ENCODE measurements around the gene APOBEC3A.
A peak's percentile ranks its signal among the peaks of the same experiment; 100 is the strongest.
"Not testable (repeated sequence)": the region's sequence is repeated elsewhere in the genome, so short reads cannot be mapped to it uniquely, and the experiment has no call there.

The APOBEC3A gene

DNA sequence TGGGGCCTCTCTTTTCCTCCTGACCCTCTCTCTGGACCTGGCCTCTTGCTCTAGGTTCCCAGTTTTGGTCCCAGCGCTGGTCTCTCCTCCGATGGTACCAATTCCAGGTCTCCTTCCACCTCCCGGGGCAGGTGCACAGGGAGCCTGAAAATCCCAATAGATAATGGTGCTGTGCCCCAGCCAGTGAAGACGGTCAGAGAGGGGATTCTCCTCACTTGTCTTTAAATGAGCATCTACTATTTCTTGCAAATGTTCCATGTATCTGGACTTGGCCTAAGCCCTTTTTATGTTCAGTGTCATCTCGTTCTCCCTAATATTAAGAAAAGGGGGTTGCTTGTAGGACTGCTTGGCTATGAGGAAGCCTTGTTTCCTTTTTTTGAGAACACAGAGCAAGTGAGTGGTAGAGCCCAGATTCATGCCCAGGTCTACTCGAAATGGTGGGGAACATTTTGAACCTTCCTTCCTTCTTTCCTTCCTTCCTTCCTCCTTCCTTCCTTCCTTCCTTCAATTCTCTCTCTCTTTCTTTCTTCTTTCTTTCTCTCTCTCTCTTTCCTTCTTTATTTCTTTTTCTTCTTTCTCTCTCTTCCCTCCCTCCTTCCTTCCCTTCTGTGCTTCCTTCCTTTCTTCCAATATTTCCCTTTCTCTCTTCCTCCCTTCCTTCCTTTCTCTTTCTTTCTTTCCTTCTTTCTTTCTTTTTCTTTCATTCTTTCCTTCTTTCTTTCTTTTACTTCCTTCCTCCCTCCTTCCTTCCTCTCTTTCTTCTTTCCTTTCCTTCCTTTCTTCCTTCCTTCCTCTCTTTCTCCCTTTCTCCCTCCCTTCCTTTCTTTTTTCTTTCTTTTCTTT is 620 bp downstream of the APOBEC3A start:
- DNase-seq (ENCODE audit: low read depth in 1 of 2, low spot score in 1 of 2), result no peak

DNA sequence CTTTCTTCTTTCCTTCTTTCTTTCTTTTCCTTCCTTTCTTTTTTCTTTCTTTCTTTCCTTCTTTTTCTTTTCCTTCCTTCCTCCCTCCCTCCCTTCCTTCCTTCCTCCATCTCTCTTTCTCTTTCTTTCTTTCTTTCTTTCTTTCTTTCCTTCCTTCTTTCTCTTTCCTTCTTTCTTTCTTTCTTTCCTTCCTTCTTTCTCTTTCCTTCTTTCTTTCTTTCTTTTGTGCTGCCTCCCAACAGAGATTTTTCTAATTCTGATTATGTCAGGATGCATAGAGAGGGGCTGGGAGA is 1.2 kb downstream of the APOBEC3A start:
- not testable (repeated sequence) for DNase-seq (ENCODE audit: low read depth in 1 of 2, low spot score in 1 of 2)

DNA sequence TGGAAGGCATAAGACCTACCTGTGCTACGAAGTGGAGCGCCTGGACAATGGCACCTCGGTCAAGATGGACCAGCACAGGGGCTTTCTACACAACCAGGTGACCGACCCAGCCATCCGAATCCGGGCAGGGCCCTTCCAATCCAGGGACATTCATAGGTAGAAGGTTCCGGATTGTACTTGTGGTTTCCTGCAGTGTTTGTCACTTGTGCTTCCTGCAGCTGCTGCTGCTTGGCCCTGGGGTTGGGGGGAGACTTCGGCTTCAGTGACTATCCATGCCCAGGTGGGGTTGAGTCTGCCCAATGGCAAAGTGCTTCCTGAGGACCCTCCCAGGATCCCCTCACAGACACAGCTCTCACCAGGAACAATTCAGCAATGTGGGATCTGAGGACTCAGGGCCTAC is 2.2 kb downstream of the APOBEC3A start:
- no peak for DNase-seq (ENCODE audit: low read depth in 1 of 2, low spot score in 1 of 2)

DNA sequence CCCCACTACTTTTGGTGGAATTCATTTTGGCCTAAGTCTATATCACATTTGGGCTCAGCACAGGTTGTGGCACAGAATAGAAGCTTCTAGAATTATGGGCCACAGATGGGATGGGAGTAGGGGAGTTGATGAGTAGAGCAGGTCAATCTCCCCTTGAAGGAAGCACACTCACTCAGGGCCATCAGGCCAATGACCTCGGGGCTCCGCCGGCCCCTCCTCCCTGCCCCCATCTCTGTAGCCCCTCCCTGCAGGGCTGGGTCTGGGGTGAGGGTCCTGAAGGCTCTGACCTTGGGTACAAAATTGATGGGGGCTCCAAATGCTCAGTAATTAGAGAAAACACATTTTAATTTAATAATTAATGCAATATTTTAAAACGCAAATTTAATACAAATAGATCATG is 3.3 kb downstream of the APOBEC3A start:
- DNase-seq (ENCODE audit: low read depth in 1 of 2, low spot score in 1 of 2), result not testable (repeated sequence)

DNA sequence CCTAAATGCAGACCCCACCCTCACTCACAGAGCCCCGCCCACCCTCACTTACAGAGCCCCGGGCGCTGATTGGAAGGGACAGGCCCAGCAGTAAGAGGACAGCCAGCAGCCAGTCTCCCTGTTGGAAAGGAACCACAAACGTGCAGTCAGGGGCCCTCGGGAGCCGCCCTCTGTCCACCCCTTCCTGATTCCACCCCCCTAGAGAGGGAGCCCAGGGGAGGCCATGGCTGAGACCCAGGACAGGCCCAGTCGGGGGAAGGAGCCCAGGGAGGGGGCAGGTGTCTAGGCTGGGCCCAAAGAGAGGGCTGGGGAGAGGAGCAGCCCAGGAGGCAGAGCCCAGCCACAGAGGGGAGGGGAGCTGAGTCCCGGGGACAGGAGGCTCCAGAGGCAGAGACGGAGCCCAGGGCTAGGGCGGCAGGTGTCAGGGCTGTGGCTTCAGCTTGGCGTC is 5.9 kb downstream of the APOBEC3A start:
- DNase-seq (ENCODE audit: low read depth in 1 of 2, low spot score in 1 of 2), result not testable (repeated sequence)

DNA sequence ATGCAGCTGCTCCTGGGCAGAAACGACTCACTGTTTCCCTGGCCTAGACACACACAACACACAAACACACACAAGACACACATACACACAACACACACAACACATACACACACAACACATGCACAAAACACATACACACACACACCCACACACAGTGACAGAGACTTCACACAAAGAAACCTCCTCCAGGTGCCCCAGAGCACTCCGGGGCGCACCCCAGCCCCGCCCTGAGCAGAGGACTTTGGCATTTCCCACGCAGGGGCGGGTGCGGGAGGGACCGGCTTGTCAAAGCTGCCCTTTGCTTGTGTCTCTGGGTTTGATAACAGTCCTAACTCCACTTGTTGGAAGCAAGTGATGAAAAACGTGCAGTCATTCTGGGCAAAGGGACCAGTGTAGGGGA is 6.5 kb downstream of the APOBEC3A start:
- no peak for DNase-seq (ENCODE audit: low read depth in 1 of 2, low spot score in 1 of 2)

DNA sequence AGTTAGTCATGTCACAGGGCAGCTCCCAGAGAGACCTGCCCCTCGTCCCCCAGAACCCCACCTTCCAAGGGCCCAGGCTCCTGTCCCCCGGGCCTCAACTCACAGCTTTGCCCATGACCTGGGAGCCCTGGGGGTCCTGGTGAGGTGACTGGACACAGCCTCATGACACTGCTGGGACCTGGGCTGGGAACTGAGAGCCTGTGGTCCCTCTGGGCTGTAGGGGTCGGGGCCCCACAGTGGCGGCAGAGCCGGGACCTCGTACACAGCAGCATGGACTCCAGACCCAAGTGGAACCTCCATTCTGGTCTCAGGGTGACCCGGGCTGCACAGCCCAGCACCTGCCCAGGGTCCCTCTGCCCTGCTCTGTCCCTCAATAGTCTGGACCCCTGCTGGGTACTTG is 6.9 kb downstream of the APOBEC3A start:
- no peak for DNase-seq (ENCODE audit: low read depth in 1 of 2, low spot score in 1 of 2)

DNA sequence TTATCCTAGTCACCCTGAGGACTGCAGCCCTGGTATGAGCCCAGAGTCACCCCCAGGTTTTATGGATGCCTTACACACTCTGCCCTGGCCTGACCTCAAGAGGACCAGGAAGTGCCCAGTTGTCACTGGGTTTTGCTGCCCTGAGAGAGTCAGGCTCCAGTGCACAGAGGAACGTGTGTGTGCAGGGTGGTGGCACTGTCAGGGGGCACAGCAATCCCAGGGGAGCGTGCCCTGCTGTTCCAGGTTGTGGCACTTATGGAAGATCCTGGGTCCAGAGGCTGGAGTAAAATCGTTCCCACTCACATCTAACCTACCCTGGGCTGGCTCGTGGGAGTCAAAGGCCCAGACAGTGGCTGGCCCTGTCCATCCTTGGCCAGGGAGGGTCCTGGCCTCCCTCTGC is 7.6 kb downstream of the APOBEC3A start:
- DNase-seq (ENCODE audit: low read depth in 1 of 2, low spot score in 1 of 2), result no peak

DNA sequence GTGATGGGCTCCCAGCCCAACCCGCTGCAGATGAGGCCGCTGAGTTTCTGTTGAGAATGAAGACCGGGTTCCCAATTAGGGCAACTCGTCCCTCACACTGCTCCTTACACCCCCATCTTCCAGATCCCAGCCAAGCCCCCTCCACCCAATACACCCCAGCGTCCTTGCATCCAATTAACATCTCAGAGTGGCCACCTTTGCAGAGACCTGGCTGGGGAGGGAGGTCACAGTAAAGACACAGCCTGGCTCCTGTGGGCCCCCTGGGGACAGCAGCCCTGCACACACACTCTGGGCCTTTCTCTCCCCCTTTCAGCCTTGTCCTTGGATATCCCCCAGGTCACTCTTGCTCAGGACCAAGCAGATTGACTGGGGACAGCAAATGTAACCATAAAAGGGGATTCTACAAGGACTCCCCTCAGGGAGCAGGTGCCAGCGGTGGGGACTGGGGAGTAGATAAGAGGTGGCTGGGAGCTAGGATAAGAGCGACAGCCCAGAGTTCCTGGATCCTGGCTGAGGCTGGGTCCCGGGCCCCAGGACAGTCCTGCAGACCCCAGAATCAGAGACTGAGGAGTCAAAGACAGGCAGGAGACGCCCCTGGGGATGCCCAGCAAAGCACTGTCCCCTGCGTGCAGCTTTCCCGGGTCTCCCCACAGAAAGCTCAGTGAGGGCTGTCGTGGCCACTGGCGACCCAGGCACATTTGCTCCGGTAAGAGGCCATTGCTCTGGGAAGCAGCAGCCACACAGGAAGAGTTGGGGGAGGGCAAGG is 8.4 kb downstream of the APOBEC3A start:
- no peak for DNase-seq (ENCODE audit: low read depth in 1 of 2, low spot score in 1 of 2)

DNA sequence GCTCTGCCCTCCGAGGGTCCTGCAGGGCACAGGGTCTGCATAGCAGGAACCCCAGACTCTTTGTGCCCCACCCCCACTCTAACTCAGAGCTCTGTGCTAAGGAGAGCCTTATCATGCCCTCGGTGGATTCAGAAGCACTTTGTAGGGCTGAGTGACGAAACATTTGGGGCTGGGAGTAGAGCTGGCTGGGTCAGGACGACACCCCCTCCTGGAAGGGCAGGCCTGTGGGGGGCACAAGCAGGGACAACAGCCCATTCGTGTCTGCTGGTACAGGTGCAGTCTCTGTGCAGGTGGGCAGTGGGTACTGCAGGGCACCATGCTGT is 8.9 kb downstream of the APOBEC3A start:
- DNase-seq (ENCODE audit: low read depth in 1 of 2, low spot score in 1 of 2), result no peak

DNA sequence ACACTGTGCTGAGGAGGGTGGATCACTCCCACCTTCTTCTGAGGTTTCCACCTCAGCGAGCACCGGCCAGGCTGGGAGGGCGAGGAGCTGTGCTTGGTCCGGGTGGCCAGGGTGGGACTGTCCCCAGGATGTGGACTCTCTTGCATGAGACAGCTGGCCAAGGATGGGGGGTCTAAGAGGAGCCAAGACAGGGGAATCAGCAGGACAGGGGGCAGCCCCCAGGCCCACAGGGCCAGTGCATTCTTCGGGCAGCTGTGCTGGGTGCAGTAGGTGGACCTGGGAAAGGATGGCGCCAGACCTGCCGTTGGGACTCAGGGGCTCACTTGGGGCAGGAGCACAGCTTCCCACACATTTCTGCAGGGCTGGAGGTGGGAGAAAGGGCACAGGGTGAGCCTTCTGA is 9.5 kb downstream of the APOBEC3A start:
- no peak for DNase-seq (ENCODE audit: low read depth in 1 of 2, low spot score in 1 of 2)

DNA sequence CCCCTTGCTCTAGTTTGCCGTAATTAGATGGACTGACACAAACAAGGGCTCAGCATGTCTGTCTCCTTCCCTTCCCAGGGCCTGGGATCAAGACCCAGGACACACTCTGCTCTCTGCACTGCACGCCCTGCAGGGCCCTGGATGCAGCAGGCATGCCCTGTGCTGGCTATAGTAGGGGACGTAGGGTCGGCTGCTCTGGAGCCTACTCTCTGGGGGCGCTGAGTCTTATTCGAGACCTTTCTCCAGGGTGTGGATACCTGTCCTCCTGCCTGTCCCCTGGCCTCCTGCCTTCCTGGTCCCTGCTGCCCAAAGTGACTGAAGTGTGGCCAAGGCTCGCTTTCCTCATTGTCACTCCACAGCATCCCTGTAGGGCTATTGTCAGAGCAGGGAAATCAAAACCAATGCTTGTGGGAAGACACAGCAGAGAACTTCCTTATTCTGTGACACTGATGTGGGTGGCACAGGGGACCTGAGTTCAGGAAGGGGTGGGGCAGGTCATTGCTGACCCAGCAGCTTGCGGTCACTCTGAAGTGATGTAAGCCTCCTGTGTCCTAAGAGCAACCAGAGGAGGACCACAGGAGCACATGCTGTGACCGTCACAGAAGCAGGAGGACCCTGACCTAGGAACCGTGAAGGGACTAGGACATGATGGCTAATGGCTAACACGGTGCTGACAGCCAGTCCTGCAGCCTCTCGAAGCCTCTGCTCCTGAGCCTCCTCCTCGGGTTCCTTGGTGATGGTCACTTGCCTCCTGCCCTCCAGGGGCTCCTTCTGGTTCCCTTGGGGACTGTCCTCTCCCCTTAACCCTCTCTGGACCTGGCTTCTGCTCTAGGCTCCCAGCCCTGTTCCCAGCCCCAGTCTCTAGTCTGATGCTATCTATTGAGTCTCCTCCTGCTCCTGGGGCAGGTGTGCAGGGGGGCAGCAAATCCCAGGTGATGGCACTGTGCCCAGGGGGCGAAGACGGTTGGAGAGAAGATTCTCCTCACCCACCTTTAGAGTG is 10.3 kb downstream of the APOBEC3A start:
- no peak for DNase-seq (ENCODE audit: low read depth in 1 of 2, low spot score in 1 of 2)

DNA sequence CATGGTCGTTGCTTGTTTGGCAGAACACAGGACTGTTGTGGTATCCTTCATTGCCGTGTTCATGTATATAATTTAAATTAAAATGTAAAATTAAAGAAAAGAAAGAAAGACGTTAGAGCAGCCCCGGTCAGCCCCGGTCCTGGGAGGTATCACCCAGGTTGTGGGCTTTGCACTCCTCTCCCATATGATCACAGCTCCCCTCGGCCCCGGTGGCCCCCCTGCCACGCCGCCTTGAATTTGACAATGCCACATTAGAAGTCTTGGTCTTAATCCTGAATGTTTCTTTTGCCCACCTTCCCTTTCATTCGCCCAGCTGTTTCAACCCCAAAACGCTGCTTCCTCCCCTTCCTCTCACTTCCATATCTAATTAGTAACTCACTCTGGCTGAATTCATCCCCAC is 11.4 kb downstream of the APOBEC3A start:
- DNase-seq (ENCODE audit: low read depth in 1 of 2, low spot score in 1 of 2), result no peak

DNA sequence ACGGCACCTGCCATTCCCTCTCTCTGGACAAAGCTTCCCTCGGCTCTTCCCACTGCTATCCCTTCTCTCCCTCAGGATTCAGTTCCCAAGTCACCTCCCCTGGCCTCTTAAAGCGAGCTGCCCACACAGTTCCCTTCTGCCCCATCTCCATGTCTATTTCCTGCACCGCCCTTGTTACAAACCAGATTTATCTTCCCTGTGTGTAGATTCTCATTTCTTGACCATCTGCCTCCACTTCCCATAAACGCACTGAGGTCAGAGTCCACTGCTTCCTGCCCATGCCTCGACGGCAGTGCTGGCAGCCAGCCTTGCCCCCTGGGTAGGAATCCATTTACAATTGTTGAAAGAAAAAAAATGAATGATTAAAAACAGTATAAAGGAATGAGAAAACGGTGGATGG is 13.1 kb downstream of the APOBEC3A start:
- no peak for DNase-seq (ENCODE audit: low read depth in 1 of 2, low spot score in 1 of 2)

DNA sequence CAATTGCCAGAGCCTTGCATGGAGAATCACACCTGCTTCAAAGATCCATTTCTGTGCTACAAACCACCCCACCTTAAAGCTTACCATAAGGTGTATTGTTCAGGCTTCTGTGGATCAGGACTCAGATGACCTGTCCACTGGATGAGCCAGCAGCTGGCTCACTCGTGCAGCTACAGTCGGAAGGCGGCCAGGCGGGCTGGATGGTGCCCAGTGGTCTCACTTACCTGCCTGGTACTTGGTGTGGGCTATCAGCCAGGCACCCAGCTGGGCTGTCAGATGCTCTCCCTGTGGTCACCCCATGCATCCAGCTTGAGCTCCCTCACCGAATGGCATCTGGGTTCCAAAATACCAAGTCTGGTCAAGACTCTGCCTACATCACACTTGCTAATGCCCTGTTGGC is 13.8 kb downstream of the APOBEC3A start:
- no peak for DNase-seq (ENCODE audit: low read depth in 1 of 2, low spot score in 1 of 2)

DNA sequence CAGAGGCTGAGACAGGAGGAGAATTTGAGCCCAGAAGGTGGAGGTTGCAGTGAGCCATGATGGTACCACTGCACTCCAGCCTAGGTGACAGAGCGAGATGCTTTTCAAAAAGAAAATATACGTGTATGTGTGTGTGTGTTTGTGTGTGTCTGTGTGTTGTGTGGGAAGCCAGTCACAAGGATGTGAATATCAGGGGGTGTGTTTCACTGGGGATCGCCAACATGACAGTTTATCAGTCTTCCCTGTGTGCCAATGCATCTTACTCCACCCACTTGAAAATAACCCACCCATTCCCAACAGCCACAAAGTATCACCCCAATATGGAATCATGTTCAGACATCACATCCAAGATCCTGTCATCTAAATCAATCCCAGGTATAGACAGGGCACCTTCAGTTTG is 14.4 kb downstream of the APOBEC3A start:
- DNase-seq (ENCODE audit: low read depth in 1 of 2, low spot score in 1 of 2), result no peak

DNA sequence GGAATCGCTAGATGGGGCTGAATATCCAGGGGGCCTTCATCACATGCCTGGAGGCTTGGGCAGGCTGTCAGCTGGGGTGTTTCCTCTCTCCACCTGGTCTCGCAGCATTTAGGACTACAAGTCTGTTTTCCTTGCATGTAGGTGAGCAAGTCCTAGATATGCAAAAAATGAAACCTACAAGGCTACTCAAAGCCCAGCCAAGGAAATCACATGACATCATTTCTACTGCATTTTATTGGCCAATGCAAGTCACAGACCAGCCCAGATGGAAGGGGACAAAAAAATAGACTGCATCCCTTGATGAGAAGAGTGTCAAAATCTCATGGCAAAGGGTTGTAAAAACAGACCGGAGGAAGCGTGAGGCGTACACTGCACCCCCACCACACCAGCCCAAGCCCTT is 15.1 kb downstream of the APOBEC3A start:
- no peak for DNase-seq (ENCODE audit: low read depth in 1 of 2, low spot score in 1 of 2)

DNA sequence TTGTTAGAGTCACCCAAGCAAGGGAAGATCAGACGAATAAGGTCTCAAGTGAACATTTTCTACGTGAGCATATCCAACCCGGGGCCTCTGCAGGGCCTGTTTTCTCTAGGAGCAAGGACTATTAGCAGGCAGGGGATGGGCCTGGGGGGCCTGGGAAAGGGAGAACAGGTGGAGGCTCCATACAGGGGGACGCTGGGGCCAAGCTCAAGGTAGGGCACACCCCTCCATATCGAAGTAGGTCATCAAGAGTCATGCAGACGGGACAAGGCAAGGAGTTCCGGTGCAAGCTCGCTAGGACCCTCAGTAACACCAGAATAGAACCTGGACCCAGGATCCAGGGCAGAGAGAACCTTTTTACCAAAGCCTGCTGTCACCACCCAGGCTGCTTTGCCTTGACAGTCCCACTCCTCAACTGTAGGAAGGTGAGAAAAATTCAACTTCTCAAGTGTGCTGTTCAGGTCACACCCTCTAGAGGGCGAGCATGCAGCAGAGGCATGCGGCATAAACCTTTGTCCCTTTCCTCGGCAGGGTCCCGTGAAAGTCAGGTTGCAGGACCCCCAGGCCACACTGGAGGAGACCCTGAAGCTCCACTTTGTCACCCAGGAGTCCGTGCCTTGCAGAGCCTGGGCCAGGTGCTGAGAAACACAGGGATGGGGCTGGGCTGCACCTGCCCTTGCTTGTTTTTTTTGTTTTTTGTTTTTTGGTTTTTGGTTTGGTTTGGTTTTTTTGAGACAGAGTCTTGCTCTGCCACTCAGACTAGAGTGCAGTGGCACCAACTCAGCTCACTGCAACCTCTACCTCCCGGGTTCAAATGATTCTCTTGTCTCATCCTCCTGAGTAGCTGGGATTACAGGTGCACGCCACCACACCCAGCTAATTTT is 16.1 kb downstream of the APOBEC3A start:
- peak in 1 of 2 donors; percentile 34 for DNase-seq (ENCODE audit: low read depth in 1 of 2, low spot score in 1 of 2)

DNA sequence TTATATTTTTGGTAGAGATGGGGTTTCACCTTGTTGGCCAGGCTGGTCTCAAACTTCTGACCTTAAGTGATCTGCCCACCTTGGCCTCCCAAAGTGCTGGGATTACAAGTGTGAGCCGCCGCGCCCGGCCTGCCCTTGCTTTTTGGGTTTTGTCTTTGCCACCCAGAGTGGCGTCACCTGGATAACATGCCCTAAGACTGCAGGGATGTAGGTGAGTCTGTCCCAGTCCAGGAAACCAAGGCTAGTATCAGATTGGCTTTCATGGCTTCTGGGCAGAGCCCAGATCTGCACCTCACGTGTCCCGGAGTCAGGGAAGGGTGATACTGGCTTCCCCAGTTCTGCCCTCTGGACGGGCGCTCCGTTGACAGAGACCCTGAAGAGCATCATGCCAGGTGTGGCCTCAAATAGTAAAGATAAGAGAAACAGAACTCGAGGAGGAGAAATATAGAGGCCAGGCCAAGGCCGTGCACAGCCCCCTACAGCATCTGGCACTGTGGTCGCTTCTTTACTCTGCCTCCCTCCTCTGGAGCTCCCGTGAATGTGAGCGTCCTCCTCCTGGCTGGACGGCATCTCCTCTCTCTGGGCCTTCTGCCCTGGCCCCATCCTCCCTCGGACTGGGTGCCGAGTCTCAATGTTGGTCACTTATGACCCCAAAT is 16.9 kb downstream of the APOBEC3A start:
- no peak for DNase-seq (ENCODE audit: low read depth in 1 of 2, low spot score in 1 of 2)

DNA sequence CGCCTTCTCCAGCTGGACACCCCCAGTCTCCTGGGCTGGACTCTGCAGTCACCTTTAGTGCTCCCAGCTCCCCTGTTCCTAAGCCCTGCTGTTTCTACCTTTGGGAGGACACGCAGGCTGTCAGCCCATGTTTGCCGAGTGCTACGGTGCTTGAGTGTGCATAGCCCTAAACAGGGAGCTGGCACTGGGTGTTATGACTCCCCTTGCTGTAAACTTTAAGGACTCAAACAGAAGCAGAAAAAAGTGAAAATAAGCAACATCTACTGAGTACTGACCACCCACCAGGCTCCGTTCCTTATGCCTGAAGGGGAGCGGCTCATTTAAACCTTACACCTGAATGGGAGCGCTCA is 17.4 kb downstream of the APOBEC3A start:
- no peak for DNase-seq (ENCODE audit: low read depth in 1 of 2, low spot score in 1 of 2)
